ENCODE data around the gene ZWILCH.

The ZWILCH gene

DNA sequence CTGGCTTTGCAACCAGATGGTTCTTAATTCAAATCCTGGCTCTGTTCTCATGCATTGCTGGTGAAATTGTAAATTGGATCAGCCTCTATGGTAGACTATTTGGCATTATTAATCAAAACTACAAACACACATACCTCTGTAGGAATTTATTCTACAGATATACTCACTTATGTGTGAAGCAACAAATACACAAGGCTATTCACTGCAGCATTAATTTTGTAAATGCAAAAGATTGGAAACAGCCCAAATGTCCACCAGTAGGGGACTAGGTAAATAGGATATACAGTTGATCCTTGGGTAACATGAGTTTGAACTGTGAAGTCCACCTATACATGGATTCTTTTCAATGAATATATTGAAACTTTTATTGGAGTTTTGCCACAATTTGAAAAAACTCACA is 90.2 kb downstream of the ZWILCH start:
- no peak overlapping the region for H3K4me3 ChIP-seq (ENCODE audit: control insufficient read depth, low read depth, low read length)
- TF ChIP-seq, protein P1, sequence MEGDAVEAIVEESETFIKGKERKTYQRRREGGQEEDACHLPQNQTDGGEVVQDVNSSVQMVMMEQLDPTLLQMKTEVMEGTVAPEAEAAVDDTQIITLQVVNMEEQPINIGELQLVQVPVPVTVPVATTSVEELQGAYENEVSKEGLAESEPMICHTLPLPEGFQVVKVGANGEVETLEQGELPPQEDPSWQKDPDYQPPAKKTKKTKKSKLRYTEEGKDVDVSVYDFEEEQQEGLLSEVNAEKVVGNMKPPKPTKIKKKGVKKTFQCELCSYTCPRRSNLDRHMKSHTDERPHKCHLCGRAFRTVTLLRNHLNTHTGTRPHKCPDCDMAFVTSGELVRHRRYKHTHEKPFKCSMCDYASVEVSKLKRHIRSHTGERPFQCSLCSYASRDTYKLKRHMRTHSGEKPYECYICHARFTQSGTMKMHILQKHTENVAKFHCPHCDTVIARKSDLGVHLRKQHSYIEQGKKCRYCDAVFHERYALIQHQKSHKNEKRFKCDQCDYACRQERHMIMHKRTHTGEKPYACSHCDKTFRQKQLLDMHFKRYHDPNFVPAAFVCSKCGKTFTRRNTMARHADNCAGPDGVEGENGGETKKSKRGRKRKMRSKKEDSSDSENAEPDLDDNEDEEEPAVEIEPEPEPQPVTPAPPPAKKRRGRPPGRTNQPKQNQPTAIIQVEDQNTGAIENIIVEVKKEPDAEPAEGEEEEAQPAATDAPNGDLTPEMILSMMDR (IDR thresholded peaks at IDR 0.05; ENCODE audit: control insufficient read depth, insufficient read depth, low read depth, low read length, missing control alignments), result no peak
- DNase-seq (ENCODE audit: low read depth), result no peak

- TF ChIP-seq, protein P1 (IDR thresholded peaks at IDR 0.05; ENCODE audit: control insufficient read depth, insufficient read depth, low read depth, low read length, missing control alignments), result no peak
- DNase-seq (ENCODE audit: low read depth), result peak; percentile 46
- no peak overlapping the region for H3K4me3 ChIP-seq (ENCODE audit: control insufficient read depth, low read depth, low read length)
Observed at GRCh38 chr15:66595931-66596545, 90.9 kb downstream of the ZWILCH start.

GRCh38 chr15:66598095-66598815 is 93.1 kb downstream of the ZWILCH start:
- no peak for DNase-seq (ENCODE audit: low read depth)

More at GRCh38 chr15:66598095-66598815, 93.1 kb downstream of the ZWILCH start:
- TF ChIP-seq, protein P1 (IDR thresholded peaks at IDR 0.05; ENCODE audit: control insufficient read depth, insufficient read depth, low read depth, low read length, missing control alignments), result no peak
- H3K4me3 ChIP-seq (ENCODE audit: control insufficient read depth, low read depth, low read length), result no peak overlapping the region
